ENCODE data around the gene MYO9B.

Gene MYO9B

GRCh38 chr19:17153996-17154395, 78.4 kb downstream of the MYO9B start:
- H3K79me2 ChIP-seq (ENCODE audit: insufficient read depth, low read length): no peaks in the 10 kb centered on the region

DNA sequence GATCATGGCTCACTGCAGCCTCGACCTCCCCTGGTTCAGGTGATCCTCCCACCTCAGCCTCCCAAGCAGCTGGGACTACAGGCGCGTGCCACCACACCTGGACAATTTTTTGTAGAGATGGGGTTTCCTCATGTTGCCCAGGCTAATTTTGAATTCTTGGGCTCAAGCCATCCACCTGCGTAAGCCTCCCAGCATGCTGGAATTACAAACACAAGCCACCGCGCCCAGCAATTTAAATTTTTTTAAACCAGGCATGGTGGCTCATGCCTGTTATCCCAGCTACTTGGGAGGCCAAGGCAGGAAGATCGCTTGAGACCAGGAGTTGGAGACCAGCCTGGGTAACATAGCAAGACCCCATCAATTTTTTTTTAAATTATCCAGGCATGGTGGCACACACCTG, 79.7 kb downstream of the MYO9B start:
- Histone ChIP-seq H3K36me3 (ENCODE audit: insufficient read depth, low read length) (peaks cover 79% of the 10 kb centered on the region; the same call in 1 of the 2 replicates), H3K9me2 (replicated peaks; ENCODE audit: low read depth, low read length) (no peaks in the 10 kb centered on the region), H3K4me2 (ENCODE audit: low read depth, low read length, poor library complexity, severe bottlenecking) (no peak overlapping the region), H3K4me1 (ENCODE audit: insufficient read depth, low read length, poor library complexity, severe bottlenecking) (no peaks in the 10 kb centered on the region), H3K9ac (ENCODE audit: low read depth, low read length, poor library complexity, severe bottlenecking) (no peak overlapping the region), H3K4me3 (ENCODE audit: low read length, poor library complexity, severe bottlenecking) (no peak overlapping the region), H4K20me1 (ENCODE audit: insufficient read depth, low read length, poor library complexity, severe bottlenecking) (no peaks in the 10 kb centered on the region), H3K27me3 (ENCODE audit: insufficient read depth, low read length, poor library complexity, severe bottlenecking) (no peaks in the 10 kb centered on the region), H3K9me3 (ENCODE audit: insufficient read depth, low read depth, low read length) (no peaks in the 10 kb centered on the region), H3K79me2 (ENCODE audit: insufficient read depth, low read length) (no peaks in the 10 kb centered on the region), H3F3A (ENCODE audit: low read depth) (no peaks in the 10 kb centered on the region), H2AFZ (ENCODE audit: low read length) (no peak overlapping the region)
- TF ChIP-seq, protein P1, sequence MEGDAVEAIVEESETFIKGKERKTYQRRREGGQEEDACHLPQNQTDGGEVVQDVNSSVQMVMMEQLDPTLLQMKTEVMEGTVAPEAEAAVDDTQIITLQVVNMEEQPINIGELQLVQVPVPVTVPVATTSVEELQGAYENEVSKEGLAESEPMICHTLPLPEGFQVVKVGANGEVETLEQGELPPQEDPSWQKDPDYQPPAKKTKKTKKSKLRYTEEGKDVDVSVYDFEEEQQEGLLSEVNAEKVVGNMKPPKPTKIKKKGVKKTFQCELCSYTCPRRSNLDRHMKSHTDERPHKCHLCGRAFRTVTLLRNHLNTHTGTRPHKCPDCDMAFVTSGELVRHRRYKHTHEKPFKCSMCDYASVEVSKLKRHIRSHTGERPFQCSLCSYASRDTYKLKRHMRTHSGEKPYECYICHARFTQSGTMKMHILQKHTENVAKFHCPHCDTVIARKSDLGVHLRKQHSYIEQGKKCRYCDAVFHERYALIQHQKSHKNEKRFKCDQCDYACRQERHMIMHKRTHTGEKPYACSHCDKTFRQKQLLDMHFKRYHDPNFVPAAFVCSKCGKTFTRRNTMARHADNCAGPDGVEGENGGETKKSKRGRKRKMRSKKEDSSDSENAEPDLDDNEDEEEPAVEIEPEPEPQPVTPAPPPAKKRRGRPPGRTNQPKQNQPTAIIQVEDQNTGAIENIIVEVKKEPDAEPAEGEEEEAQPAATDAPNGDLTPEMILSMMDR (conservative IDR thresholded peaks at IDR 0.05; ENCODE audit: low read length): no peak
- no peak for TF ChIP-seq EZH2phosphoT487 (IDR thresholded peaks at IDR 0.05; ENCODE audit: borderline replicate concordance)

More at GRCh38 chr19:17153996-17154395, 78.4 kb downstream of the MYO9B start:
- TF ChIP-seq EZH2phosphoT487 (IDR thresholded peaks at IDR 0.05; ENCODE audit: borderline replicate concordance): no peak
- TF ChIP-seq, protein P1 (conservative IDR thresholded peaks at IDR 0.05; ENCODE audit: low read length): no peak
- Histone ChIP-seq H3K9ac (ENCODE audit: low read depth, low read length, poor library complexity, severe bottlenecking) (no peak overlapping the region), H3K27me3 (ENCODE audit: insufficient read depth, low read length, poor library complexity, severe bottlenecking) (no peaks in the 10 kb centered on the region), H3K4me2 (ENCODE audit: low read depth, low read length, poor library complexity, severe bottlenecking) (no peak overlapping the region), H3F3A (ENCODE audit: low read depth) (no peaks in the 10 kb centered on the region), H4K20me1 (ENCODE audit: insufficient read depth, low read length, poor library complexity, severe bottlenecking) (no peaks in the 10 kb centered on the region), H3K4me3 (ENCODE audit: low read length, poor library complexity, severe bottlenecking) (no peak overlapping the region), H3K36me3 (ENCODE audit: insufficient read depth, low read length) (peaks cover 80% of the 10 kb centered on the region; the same call in 1 of the 2 replicates), H3K4me1 (ENCODE audit: insufficient read depth, low read length, poor library complexity, severe bottlenecking) (no peaks in the 10 kb centered on the region), H3K9me2 (replicated peaks; ENCODE audit: low read depth, low read length) (no peaks in the 10 kb centered on the region), H3K9me3 (ENCODE audit: insufficient read depth, low read depth, low read length) (no peaks in the 10 kb centered on the region), H2AFZ (ENCODE audit: low read length) (no peak overlapping the region)

GRCh38 chr19:17156296-17156946, 80.8 kb downstream of the MYO9B start:
- H3K4me2 ChIP-seq (ENCODE audit: low read depth, low read length, poor library complexity, severe bottlenecking): no peak overlapping the region
- H3K9ac ChIP-seq (ENCODE audit: low read depth, low read length, poor library complexity, severe bottlenecking): no peak overlapping the region
- H3K9me2 ChIP-seq (replicated peaks; ENCODE audit: low read depth, low read length): no peaks in the 10 kb centered on the region
- H3K9me3 ChIP-seq (ENCODE audit: insufficient read depth, low read depth, low read length): no peaks in the 10 kb centered on the region
- TF ChIP-seq, protein P1 (conservative IDR thresholded peaks at IDR 0.05; ENCODE audit: low read length): no peak
- no peak for TF ChIP-seq EZH2phosphoT487 (IDR thresholded peaks at IDR 0.05; ENCODE audit: borderline replicate concordance)
- H3F3A ChIP-seq (ENCODE audit: low read depth): no peaks in the 10 kb centered on the region
- peaks cover 80% of the 10 kb centered on the region; the same call in 1 of the 2 replicates for H3K36me3 ChIP-seq (ENCODE audit: insufficient read depth, low read length)
- H4K20me1 ChIP-seq (ENCODE audit: insufficient read depth, low read length, poor library complexity, severe bottlenecking): no peaks in the 10 kb centered on the region
- H2AFZ ChIP-seq (ENCODE audit: low read length): no peak overlapping the region
- H3K79me2 ChIP-seq (ENCODE audit: insufficient read depth, low read length): no peaks in the 10 kb centered on the region
- no peaks in the 10 kb centered on the region for H3K4me1 ChIP-seq (ENCODE audit: insufficient read depth, low read length, poor library complexity, severe bottlenecking)
- H3K4me3 ChIP-seq (ENCODE audit: low read length, poor library complexity, severe bottlenecking): no peak overlapping the region
- no peaks in the 10 kb centered on the region for H3K27me3 ChIP-seq (ENCODE audit: insufficient read depth, low read length, poor library complexity, severe bottlenecking)
